HepG2 (cell line): ENCODE data around the gene IL22RA1. TPM values are rescaled to one million over a fixed set of nuclear protein-coding genes. Genes with fewer than 3 reads are reported as not detected.

Source experiments
- TEAD3 ChIP-seq: optimal IDR thresholded peaks from 2 replicates; pipeline ENCODE3; 2016; ENCODE audit warnings: borderline replicate concordance
- ZNF251 ChIP-seq: sonication (generic); formaldehyde crosslinking; IDR thresholded peaks from 2 replicates; pipeline ENCODE4 v1.9.0; 2021; ENCODE audit warnings: mild to moderate bottlenecking, missing genetic modification reagents
- ZNF33A ChIP-seq: sonication (generic); formaldehyde crosslinking; IDR thresholded peaks from 2 replicates; pipeline ENCODE4 v1.5.1; 2020; ENCODE audit warnings: missing genetic modification reagents, mild to moderate bottlenecking, moderate library complexity, borderline replicate concordance
- ZNF788 ChIP-seq: sonication (generic); formaldehyde crosslinking; IDR thresholded peaks from 2 replicates; pipeline ENCODE4 v1.5.0; 2020; ENCODE audit warnings: mild to moderate bottlenecking, missing genetic modification reagents, borderline replicate concordance
- polyA plus RNA-seq, 8 experiments: library from polyadenylated mRNA; depleted of rRNA in 3 of 8; stranded (reverse) in 7 of 8; unstranded in 1 of 8; fragments of >200 nt; fragmentation: Illumina TruSeq in 4 of 8; extraction: Trizol in 4 of 8; gene quantifications; 2 replicates each; pipeline versions ENCODE4 v1.2.1 to v1.2.3, GENCODE V29; 2011 to 2016; ENCODE audit warnings: low read depth in 4 of 8, missing spikeins in 1 of 8, mixed read lengths in 1 of 8; ENCODE audit not compliant: insufficient read depth in 1 of 8
- total RNA-seq, 5 experiments: library from RNA; depleted of rRNA; stranded (reverse); fragments of >200 nt; fragmentation: Illumina TruSeq; extraction: Trizol; gene quantifications; 2 replicates each; pipeline ENCODE4 v1.2.3, GENCODE V29; 2016; ENCODE audit warnings: low read depth in 1 of 5
- TF ChIP-seq, protein P1 (sequence below): sonication (generic); formaldehyde crosslinking; conservative IDR thresholded peaks from 2 replicates; pipeline ENCODE4 v1.8.0; 2022; ENCODE audit warnings: low read depth, missing genetic modification reagents
- TF ChIP-seq, protein P2 (sequence below), 2 experiments: sonication (generic) in 1 of 2; formaldehyde crosslinking in 1 of 2; IDR thresholded peaks; 2 replicates each; pipeline versions ENCODE4 v1.4.0 to v1.6.1; 2018 to 2020; ENCODE audit warnings: missing genetic modification reagents in 2 of 2, borderline replicate concordance in 1 of 2, low read depth in 1 of 2, mild to moderate bottlenecking in 1 of 2, missing biosample characterization in 1 of 2
- TF ChIP-seq, protein P3 (sequence below): sonication (generic); formaldehyde crosslinking; IDR thresholded peaks from 2 replicates; pipeline ENCODE4 v1.5.0; 2020; ENCODE audit warnings: missing genetic modification reagents
- TF ChIP-seq, protein P4 (sequence below): sonication (generic); formaldehyde crosslinking; IDR thresholded peaks from 2 replicates; pipeline ENCODE4 v1.5.0; 2020; ENCODE audit warnings: mild to moderate bottlenecking, missing genetic modification reagents, borderline replicate concordance
- TF ChIP-seq, protein P5 (sequence below): sonication (generic); formaldehyde crosslinking; IDR thresholded peaks from 2 replicates; pipeline ENCODE4 v1.4.0; 2020; ENCODE audit warnings: mild to moderate bottlenecking, missing genetic modification reagents

The IL22RA1 gene
- total and polyA plus RNA-seq, 2 of the 13 experiments (the other 11 are each of a cell fraction or from before 2014, with no cell fraction given) = 4.4 to 10.2 TPM

DNA sequence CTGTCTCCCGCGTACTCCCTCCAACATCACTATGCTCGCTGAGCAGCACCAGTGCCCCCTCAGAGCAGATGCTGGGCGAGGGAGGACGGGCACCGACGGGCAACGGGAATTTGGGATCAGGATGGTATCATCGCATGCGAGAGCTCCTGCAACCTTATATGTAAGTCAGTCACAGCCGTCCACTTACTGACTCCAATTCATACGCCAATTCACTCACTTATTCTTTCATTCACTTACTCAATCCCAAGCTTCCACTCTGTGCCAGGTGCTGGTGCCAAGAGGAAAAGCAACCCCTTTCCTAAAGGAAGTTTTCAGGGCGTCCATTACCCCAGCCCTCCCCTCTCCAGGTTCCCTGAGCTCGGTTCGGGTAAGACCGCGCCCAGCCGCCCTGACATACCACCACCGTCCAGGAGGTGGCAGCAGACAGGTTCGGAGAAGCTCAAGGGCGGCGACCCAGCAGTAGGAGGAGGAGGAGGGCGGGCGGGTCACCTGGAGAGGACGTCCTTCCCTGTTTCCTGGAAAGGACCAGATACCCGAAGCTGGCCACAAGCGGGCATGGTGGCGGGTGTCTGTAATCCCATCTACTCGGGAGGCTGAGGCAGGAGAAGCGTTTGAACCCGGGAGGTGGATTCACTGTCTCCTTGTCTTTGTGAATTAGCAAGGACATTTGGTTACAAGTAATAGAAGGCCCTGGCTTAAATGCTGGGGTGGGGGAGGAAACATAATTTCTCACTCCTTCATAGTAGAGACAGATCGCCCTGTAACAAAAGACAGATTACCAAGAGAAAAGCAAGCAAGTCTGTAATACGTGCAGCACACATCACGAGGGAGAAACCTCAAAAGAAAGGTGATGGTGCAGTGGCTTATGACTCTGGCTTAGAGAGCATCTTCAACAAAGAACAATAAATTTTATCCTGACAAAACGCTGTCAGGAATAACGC lies 7.6 kb upstream of the IL22RA1 start (continued):
- TF ChIP-seq, protein P1, sequence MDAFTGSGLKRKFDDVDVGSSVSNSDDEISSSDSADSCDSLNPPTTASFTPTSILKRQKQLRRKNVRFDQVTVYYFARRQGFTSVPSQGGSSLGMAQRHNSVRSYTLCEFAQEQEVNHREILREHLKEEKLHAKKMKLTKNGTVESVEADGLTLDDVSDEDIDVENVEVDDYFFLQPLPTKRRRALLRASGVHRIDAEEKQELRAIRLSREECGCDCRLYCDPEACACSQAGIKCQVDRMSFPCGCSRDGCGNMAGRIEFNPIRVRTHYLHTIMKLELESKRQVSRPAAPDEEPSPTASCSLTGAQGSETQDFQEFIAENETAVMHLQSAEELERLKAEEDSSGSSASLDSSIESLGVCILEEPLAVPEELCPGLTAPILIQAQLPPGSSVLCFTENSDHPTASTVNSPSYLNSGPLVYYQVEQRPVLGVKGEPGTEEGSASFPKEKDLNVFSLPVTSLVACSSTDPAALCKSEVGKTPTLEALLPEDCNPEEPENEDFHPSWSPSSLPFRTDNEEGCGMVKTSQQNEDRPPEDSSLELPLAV (CRISPR knock-in tag) = no peak
- TF ChIP-seq TEAD3 = peak; percentile 71
- no peak for TF ChIP-seq ZNF788 (CRISPR knock-in tag)
- TF ChIP-seq, protein P2, sequence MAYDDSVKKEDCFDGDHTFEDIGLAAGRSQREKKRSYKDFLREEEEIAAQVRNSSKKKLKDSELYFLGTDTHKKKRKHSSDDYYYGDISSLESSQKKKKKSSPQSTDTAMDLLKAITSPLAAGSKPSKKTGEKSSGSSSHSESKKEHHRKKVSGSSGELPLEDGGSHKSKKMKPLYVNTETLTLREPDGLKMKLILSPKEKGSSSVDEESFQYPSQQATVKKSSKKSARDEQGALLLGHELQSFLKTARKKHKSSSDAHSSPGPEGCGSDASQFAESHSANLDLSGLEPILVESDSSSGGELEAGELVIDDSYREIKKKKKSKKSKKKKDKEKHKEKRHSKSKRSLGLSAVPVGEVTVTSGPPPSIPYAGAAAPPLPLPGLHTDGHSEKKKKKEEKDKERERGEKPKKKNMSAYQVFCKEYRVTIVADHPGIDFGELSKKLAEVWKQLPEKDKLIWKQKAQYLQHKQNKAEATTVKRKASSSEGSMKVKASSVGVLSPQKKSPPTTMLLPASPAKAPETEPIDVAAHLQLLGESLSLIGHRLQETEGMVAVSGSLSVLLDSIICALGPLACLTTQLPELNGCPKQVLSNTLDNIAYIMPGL (CRISPR knock-in tag; IDR thresholded peaks at IDR 0.05; ENCODE audit: borderline replicate concordance in 1 of 2, low read depth in 1 of 2) = peak in 1 of 2 experiments; percentile 74; a peak in 2 of 4 replicates
- TF ChIP-seq, protein P3, sequence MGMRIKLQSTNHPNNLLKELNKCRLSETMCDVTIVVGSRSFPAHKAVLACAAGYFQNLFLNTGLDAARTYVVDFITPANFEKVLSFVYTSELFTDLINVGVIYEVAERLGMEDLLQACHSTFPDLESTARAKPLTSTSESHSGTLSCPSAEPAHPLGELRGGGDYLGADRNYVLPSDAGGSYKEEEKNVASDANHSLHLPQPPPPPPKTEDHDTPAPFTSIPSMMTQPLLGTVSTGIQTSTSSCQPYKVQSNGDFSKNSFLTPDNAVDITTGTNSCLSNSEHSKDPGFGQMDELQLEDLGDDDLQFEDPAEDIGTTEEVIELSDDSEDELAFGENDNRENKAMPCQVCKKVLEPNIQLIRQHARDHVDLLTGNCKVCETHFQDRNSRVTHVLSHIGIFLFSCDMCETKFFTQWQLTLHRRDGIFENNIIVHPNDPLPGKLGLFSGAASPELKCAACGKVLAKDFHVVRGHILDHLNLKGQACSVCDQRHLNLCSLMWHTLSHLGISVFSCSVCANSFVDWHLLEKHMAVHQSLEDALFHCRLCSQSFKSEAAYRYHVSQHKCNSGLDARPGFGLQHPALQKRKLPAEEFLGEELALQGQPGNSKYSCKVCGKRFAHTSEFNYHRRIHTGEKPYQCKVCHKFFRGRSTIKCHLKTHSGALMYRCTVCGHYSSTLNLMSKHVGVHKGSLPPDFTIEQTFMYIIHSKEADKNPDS = no peak
- no peak for TF ChIP-seq ZNF33A (CRISPR knock-in tag)
- TF ChIP-seq ZNF251 = no peak
- TF ChIP-seq, protein P4, sequence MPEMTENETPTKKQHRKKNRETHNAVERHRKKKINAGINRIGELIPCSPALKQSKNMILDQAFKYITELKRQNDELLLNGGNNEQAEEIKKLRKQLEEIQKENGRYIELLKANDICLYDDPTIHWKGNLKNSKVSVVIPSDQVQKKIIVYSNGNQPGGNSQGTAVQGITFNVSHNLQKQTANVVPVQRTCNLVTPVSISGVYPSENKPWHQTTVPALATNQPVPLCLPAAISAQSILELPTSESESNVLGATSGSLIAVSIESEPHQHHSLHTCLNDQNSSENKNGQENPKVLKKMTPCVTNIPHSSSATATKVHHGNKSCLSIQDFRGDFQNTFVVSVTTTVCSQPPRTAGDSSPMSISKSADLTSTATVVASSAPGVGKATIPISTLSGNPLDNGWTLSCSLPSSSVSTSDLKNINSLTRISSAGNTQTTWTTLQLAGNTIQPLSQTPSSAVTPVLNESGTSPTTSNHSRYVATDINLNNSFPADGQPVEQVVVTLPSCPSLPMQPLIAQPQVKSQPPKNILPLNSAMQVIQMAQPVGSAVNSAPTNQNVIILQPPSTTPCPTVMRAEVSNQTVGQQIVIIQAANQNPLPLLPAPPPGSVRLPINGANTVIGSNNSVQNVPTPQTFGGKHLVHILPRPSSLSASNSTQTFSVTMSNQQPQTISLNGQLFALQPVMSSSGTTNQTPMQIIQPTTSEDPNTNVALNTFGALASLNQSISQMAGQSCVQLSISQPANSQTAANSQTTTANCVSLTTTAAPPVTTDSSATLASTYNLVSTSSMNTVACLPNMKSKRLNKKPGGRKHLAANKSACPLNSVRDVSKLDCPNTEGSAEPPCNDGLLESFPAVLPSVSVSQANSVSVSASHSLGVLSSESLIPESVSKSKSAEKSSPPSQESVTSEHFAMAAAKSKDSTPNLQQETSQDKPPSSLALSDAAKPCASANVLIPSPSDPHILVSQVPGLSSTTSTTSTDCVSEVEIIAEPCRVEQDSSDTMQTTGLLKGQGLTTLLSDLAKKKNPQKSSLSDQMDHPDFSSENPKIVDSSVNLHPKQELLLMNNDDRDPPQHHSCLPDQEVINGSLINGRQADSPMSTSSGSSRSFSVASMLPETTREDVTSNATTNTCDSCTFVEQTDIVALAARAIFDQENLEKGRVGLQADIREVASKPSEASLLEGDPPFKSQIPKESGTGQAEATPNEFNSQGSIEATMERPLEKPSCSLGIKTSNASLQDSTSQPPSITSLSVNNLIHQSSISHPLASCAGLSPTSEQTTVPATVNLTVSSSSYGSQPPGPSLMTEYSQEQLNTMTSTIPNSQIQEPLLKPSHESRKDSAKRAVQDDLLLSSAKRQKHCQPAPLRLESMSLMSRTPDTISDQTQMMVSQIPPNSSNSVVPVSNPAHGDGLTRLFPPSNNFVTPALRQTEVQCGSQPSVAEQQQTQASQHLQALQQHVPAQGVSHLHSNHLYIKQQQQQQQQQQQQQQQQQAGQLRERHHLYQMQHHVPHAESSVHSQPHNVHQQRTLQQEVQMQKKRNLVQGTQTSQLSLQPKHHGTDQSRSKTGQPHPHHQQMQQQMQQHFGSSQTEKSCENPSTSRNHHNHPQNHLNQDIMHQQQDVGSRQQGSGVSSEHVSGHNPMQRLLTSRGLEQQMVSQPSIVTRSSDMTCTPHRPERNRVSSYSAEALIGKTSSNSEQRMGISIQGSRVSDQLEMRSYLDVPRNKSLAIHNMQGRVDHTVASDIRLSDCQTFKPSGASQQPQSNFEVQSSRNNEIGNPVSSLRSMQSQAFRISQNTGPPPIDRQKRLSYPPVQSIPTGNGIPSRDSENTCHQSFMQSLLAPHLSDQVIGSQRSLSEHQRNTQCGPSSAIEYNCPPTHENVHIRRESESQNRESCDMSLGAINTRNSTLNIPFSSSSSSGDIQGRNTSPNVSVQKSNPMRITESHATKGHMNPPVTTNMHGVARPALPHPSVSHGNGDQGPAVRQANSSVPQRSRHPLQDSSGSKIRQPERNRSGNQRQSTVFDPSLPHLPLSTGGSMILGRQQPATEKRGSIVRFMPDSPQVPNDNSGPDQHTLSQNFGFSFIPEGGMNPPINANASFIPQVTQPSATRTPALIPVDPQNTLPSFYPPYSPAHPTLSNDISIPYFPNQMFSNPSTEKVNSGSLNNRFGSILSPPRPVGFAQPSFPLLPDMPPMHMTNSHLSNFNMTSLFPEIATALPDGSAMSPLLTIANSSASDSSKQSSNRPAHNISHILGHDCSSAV = no peak
- TF ChIP-seq, protein P5, sequence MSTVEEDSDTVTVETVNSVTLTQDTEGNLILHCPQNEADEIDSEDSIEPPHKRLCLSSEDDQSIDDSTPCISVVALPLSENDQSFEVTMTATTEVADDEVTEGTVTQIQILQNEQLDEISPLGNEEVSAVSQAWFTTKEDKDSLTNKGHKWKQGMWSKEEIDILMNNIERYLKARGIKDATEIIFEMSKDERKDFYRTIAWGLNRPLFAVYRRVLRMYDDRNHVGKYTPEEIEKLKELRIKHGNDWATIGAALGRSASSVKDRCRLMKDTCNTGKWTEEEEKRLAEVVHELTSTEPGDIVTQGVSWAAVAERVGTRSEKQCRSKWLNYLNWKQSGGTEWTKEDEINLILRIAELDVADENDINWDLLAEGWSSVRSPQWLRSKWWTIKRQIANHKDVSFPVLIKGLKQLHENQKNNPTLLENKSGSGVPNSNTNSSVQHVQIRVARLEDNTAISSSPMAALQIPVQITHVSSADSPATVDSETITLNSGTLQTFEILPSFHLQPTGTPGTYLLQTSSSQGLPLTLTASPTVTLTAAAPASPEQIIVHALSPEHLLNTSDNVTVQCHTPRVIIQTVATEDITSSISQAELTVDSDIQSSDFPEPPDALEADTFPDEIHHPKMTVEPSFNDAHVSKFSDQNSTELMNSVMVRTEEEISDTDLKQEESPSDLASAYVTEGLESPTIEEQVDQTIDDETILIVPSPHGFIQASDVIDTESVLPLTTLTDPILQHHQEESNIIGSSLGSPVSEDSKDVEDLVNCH (CRISPR knock-in tag) = no peak
